Natural killer cell (primary cell): Measurements from ENCODE around the gene GPC4. TPM values are rescaled to one million over a fixed set of nuclear protein-coding genes. Genes with fewer than 3 reads are reported as not detected.

ENCODE experiments used
- ATAC-seq, 3 donors: fragments of 150-1000 bp in 2 of 3; fragments of 200-7000 bp in 1 of 3; cut with Tn5 transposase; 1 replicate in 1 of 3; 2 replicates in 2 of 3; pipeline ENCODE4 v1.10.0; 2021; ENCODE audit warnings: mild to moderate bottlenecking in 2 of 3, moderate library complexity in 2 of 3
- DNase-seq, 2 donors: peaks; one replicate each; pipeline versions ENCODE4 v3.0.0 to v3.0.0-alpha.2; 2013 to 2021; ENCODE audit warnings: mixed read lengths in 1 of 2
- H3K27ac ChIP-seq: one replicate; pipeline ENCODE4 v1.5.1; 2013; ENCODE audit warnings: mild to moderate bottlenecking, low read length
- H3K27me3 ChIP-seq: one replicate; pipeline ENCODE4 v1.6.1; 2013; ENCODE audit warnings: low read length; ENCODE audit not compliant: control insufficient read depth, insufficient read depth
- H3K36me3 ChIP-seq: one replicate; pipeline ENCODE4 v1.6.1; 2013; ENCODE audit warnings: low read length; ENCODE audit not compliant: control insufficient read depth, insufficient read depth
- H3K4me1 ChIP-seq: one replicate; pipeline ENCODE4 v1.6.1; 2013; ENCODE audit warnings: low read length; ENCODE audit not compliant: control insufficient read depth, insufficient read depth
- H3K4me3 ChIP-seq: one replicate; pipeline ENCODE4 v1.5.1; 2013; ENCODE audit warnings: low read length
- H3K9me3 ChIP-seq: one replicate; pipeline ENCODE4 v1.6.1; 2013; ENCODE audit warnings: low read length; ENCODE audit not compliant: control insufficient read depth, insufficient read depth
- H3K27ac Mint-ChIP-seq, 2 donors: one replicate each; pipeline ENCODE4 v1.8.0; 2022; ENCODE audit warnings: mild to moderate bottlenecking in 2 of 2, mixed read lengths in 2 of 2, moderate library complexity in 1 of 2
- H3K27me3 Mint-ChIP-seq, 2 donors: one replicate each; pipeline ENCODE4 v1.8.0; 2022; ENCODE audit warnings: low read depth in 2 of 2, mixed read lengths in 2 of 2
- H3K36me3 Mint-ChIP-seq: one replicate; pipeline ENCODE4 v1.8.0; 2022; ENCODE audit warnings: mixed read lengths
- H3K4me1 Mint-ChIP-seq, 2 donors: one replicate each; pipeline ENCODE4 v1.8.0; 2022; ENCODE audit warnings: mixed read lengths in 2 of 2
- H3K4me3 Mint-ChIP-seq: one replicate; pipeline ENCODE4 v1.8.0; 2022; ENCODE audit warnings: mild to moderate bottlenecking, moderate library complexity, mixed read lengths
- H3K9me3 Mint-ChIP-seq, 2 donors: one replicate each; pipeline ENCODE4 v1.8.0; 2022; ENCODE audit warnings: mixed read lengths in 2 of 2
- WGBS: methylation state at CpG from one replicate; pipeline ENCODE4 v1.1.7; 2013; ENCODE audit warnings: missing lambda C conversion rate; ENCODE audit not compliant: insufficient coverage; 5-methylcytosine and 5-hydroxymethylcytosine counted together
- intact Hi-C: fragments of 100-400 bp; cut with micrococcal nuclease; formaldehyde crosslinking; loops from one replicate; pipeline ENCODE4 v1.14.2; 2022
- total RNA-seq, 4 donors: library from RNA; stranded (reverse); fragments of 120-200 nt in 1 of 4; gene quantifications; one replicate each; pipeline versions ENCODE4 v1.2.3 to v1.2.4, GENCODE V29; 2013 to 2022
- TF ChIP-seq, protein P1 (sequence below): fragments of 200-600 bp; IDR thresholded peaks from one replicate; pipeline ENCODE4 v1.8.0; 2022; ENCODE audit warnings: antibody characterized with exemption

Gene GPC4
- total RNA-seq, 3 donors from 2014 or later (not counting 1 experiment from before 2014, with no cell fraction given) = 0.08 TPM; not detected in 2

DNA sequence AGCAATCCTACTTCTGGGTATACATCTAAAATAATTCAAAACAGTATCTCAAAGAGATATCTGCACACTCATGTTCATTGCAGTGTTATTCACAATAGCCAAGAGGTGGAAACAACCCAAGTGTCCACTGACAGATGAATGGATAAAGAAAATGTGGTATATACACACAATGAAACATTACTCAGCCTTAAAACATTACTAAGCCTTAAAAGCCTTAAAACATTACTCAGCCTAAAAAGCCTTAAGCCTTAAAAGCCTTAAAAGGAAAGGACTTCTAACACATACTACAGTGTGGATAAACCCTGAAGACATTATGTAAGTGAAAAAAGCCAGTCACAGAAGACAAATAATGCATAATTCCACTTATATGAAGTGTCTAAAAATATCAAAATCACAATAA lies 156.8 kb downstream of the GPC4 start:
- Histone ChIP-seq H3K27me3 (no peaks in the 10 kb centered on the region), H3K9me3 (no peaks in the 10 kb centered on the region), H3K36me3 (no peaks in the 10 kb centered on the region), H3K4me1 (no peaks in the 10 kb centered on the region), H3K27ac (no peak overlapping the region), H3K4me3 (no peak overlapping the region)
- H3K36me3 Mint-ChIP-seq = no peaks in the 10 kb centered on the region
- H3K4me3 Mint-ChIP-seq = no peak overlapping the region
- H3K9me3 Mint-ChIP-seq = no peaks in the 10 kb centered on the region
- peaks cover 0 to 34% of the 10 kb centered on the region in 2 donors for H3K27me3 Mint-ChIP-seq
- H3K27ac Mint-ChIP-seq = no peak overlapping the region
- DNase-seq (no peak), ATAC-seq (no peak)
- intact Hi-C loops = no loop called here
- TF ChIP-seq, protein P1, sequence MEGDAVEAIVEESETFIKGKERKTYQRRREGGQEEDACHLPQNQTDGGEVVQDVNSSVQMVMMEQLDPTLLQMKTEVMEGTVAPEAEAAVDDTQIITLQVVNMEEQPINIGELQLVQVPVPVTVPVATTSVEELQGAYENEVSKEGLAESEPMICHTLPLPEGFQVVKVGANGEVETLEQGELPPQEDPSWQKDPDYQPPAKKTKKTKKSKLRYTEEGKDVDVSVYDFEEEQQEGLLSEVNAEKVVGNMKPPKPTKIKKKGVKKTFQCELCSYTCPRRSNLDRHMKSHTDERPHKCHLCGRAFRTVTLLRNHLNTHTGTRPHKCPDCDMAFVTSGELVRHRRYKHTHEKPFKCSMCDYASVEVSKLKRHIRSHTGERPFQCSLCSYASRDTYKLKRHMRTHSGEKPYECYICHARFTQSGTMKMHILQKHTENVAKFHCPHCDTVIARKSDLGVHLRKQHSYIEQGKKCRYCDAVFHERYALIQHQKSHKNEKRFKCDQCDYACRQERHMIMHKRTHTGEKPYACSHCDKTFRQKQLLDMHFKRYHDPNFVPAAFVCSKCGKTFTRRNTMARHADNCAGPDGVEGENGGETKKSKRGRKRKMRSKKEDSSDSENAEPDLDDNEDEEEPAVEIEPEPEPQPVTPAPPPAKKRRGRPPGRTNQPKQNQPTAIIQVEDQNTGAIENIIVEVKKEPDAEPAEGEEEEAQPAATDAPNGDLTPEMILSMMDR = no peak
- no peaks in the 10 kb centered on the region for H3K4me1 Mint-ChIP-seq

DNA sequence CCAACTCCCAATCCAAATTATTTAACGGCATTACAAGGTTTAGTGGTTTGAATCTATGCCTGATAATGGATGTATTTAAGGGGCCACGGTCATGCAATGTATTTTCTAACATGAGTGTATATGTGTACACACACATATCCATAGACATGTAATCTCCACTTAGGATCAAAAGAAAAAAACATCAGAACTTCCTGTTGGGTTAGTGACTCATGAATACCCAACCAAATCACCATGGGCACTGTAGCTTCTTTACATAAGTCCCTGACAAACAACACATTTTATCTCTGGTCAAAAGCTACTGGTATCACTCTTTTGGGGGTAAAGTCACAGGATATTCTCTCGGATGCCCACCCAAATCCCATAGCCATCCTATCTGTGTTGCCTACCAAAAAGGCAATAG lies 160.6 kb downstream of the GPC4 start:
- no peaks in the 10 kb centered on the region for H3K9me3 Mint-ChIP-seq
- peaks cover 4 to 25% of the 10 kb centered on the region in 2 donors for H3K27me3 Mint-ChIP-seq
- no peaks in the 10 kb centered on the region for H3K4me1 Mint-ChIP-seq
- no peak for DNase-seq
- H3K27ac Mint-ChIP-seq = no peak overlapping the region
- intact Hi-C loops = no loop called here
- Histone ChIP-seq H3K36me3 (no peaks in the 10 kb centered on the region), H3K27ac (no peak overlapping the region), H3K27me3 (no peaks in the 10 kb centered on the region), H3K4me1 (no peaks in the 10 kb centered on the region), H3K9me3 (no peaks in the 10 kb centered on the region), H3K4me3 (no peak overlapping the region)
- H3K36me3 Mint-ChIP-seq = no peaks in the 10 kb centered on the region
- no peak overlapping the region for H3K4me3 Mint-ChIP-seq
- no CpG with 5 or more reads among the region's 3 CpGs for WGBS
- TF ChIP-seq, protein P1 = no peak
- ATAC-seq = no peak

DNA sequence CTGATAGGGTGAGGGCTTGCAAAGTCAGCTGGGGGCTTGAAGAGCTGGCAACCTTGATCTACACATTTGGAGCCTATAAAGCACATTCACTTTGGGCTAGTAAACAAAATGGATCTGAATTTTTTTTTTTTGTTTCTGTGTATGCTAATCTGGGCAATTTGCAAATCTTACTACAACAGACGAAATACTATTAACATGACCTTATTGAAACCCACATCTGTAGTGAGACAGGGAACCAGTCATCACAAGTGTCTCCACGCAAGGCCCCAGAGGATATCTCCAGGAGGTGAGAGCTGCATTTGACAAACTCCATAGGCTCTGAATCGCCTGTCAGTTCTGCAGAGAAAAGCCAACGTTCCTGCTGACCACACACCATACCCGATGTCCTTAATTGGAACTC lies 164.1 kb downstream of the GPC4 start:
- H3K36me3 Mint-ChIP-seq = peaks cover 9% of the 10 kb centered on the region
- no peaks in the 10 kb centered on the region for H3K4me1 ChIP-seq
- peaks cover 0 to 3% of the 10 kb centered on the region in 2 donors for H3K9me3 Mint-ChIP-seq
- no peak overlapping the region for H3K27ac ChIP-seq
- DNase-seq = no peak
- H3K36me3 ChIP-seq = no peaks in the 10 kb centered on the region
- intact Hi-C loops = no loop called here
- no peak overlapping the region for H3K4me3 Mint-ChIP-seq
- no peaks in the 10 kb centered on the region for H3K27me3 ChIP-seq
- peaks cover 4 to 11% of the 10 kb centered on the region in 2 donors for H3K27me3 Mint-ChIP-seq
- ATAC-seq = no peak
- no peak overlapping the region for H3K27ac Mint-ChIP-seq
- H3K9me3 ChIP-seq = peaks cover 6% of the 10 kb centered on the region
- no peak overlapping the region for H3K4me3 ChIP-seq
- no peaks in the 10 kb centered on the region for H3K4me1 Mint-ChIP-seq
- WGBS = 86% methylated on average over 4 of the region's 5 CpGs
- TF ChIP-seq, protein P1 = no peak
